Measurements from ENCODE around the gene KCNJ10. TPM values are rescaled to one million over a fixed set of nuclear protein-coding genes. Genes with fewer than 3 reads are reported as not detected.
A peak's percentile ranks its signal among the peaks of the same experiment; 100 is the strongest.
"Not testable (repeated sequence)": the region's sequence is repeated elsewhere in the genome, so short reads cannot be mapped to it uniquely, and the experiment has no call there.

Gene KCNJ10
- total RNA-seq, 1 donor from 2014 or later: not detected

DNA sequence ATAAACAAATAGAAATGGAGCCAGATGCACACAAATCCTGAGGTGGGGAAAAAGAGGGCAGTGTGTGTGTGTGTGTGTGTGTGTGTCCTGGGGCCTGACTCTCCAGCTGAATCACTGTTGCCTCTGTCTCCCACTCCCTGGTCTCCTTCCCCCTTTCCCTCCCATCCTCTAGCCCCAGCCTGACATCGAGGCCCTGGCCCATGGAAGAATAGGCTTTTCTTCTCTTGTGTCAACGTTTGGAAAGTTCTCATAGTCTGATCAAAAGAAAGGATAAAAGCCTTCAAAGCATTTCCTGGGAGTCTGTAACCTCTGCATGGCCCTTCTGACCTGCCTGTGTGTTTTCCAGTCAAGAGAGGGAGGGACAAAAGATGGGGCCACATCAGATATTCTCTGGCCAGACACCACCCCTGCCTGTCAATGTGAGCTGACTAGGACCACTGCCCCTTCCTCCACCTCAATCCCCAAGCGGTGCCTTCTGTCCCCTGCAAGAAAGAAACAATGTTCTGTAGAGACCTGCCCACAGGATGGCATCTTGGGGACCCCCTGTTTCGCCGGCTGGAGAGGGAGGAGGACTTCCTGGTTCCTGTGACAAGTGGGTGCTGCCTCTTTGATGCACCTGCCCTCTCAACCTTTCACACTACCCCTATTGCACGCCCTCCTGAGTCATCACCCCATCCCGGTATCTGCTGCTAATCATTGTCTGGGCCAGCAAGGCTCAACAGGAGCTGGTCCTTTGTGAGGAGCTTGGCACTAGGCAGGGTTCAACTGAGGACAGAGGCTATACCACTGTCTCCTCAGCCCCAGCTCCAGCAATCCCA is 16.2 kb downstream of the KCNJ10 start:
- Mint-ChIP-seq H3K27me3 (ENCODE audit: unreplicated experiment) (peaks cover 81% of the 10 kb centered on the region), H3K36me3 (ENCODE audit: unreplicated experiment) (no peaks in the 10 kb centered on the region), H3K4me3 (ENCODE audit: unreplicated experiment) (no peak overlapping the region), H3K27ac (ENCODE audit: unreplicated experiment) (no peak overlapping the region), H3K4me1 (ENCODE audit: unreplicated experiment) (no peaks in the 10 kb centered on the region), H3K9me3 (ENCODE audit: unreplicated experiment) (no peaks in the 10 kb centered on the region)
- no peak for DNase-seq (ENCODE audit: extremely low spot score, unreplicated experiment)
- TF ChIP-seq, protein P1, sequence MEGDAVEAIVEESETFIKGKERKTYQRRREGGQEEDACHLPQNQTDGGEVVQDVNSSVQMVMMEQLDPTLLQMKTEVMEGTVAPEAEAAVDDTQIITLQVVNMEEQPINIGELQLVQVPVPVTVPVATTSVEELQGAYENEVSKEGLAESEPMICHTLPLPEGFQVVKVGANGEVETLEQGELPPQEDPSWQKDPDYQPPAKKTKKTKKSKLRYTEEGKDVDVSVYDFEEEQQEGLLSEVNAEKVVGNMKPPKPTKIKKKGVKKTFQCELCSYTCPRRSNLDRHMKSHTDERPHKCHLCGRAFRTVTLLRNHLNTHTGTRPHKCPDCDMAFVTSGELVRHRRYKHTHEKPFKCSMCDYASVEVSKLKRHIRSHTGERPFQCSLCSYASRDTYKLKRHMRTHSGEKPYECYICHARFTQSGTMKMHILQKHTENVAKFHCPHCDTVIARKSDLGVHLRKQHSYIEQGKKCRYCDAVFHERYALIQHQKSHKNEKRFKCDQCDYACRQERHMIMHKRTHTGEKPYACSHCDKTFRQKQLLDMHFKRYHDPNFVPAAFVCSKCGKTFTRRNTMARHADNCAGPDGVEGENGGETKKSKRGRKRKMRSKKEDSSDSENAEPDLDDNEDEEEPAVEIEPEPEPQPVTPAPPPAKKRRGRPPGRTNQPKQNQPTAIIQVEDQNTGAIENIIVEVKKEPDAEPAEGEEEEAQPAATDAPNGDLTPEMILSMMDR (IDR thresholded peaks at IDR 0.05): no peak

- peaks cover 81% of the 10 kb centered on the region for H3K27me3 Mint-ChIP-seq (ENCODE audit: unreplicated experiment)
- no peaks in the 10 kb centered on the region for H3K36me3 Mint-ChIP-seq (ENCODE audit: unreplicated experiment)
- H3K9me3 Mint-ChIP-seq (ENCODE audit: unreplicated experiment): no peaks in the 10 kb centered on the region
- no peak overlapping the region for H3K27ac Mint-ChIP-seq (ENCODE audit: unreplicated experiment)
- no peak for DNase-seq (ENCODE audit: extremely low spot score, unreplicated experiment)
- TF ChIP-seq, protein P1 (IDR thresholded peaks at IDR 0.05): no peak
- no peaks in the 10 kb centered on the region for H3K4me1 Mint-ChIP-seq (ENCODE audit: unreplicated experiment)
- H3K4me3 Mint-ChIP-seq (ENCODE audit: unreplicated experiment): no peak overlapping the region
Observed at GRCh38 chr1:160052936-160053335, 17.0 kb downstream of the KCNJ10 start.

GRCh38 chr1:160050619-160051018 is 19.3 kb downstream of the KCNJ10 start:
- H3K27me3 Mint-ChIP-seq (ENCODE audit: unreplicated experiment): peaks cover 72% of the 10 kb centered on the region
- H3K9me3 Mint-ChIP-seq (ENCODE audit: unreplicated experiment): no peaks in the 10 kb centered on the region
- no peak overlapping the region for H3K4me3 Mint-ChIP-seq (ENCODE audit: unreplicated experiment)
- H3K36me3 Mint-ChIP-seq (ENCODE audit: unreplicated experiment): no peaks in the 10 kb centered on the region
- no peak overlapping the region for H3K27ac Mint-ChIP-seq (ENCODE audit: unreplicated experiment)
- TF ChIP-seq, protein P1 (IDR thresholded peaks at IDR 0.05): no peak
- no peak for DNase-seq (ENCODE audit: extremely low spot score, unreplicated experiment)
- peaks cover 7% of the 10 kb centered on the region for H3K4me1 Mint-ChIP-seq (ENCODE audit: unreplicated experiment)

DNA sequence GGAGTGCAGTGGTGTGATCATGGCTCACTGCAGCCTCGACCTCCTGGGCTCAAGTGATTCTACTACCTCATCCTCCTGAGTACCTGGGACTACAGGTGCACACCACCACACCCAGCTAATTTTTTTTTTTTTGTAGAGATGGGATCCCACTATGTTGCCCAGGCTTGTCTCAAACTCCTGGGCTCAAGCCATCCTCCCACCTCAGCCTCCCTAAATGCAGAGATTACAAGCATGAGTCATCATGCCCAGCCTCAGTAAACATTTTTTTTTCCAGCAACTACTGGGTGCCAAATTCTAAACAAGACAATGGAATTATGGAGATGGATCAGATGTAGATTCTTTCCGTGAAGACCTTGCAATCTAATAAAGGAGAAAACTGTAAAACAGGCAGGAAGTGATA is 19.8 kb downstream of the KCNJ10 start:
- not testable (repeated sequence) for H3K36me3 Mint-ChIP-seq (ENCODE audit: unreplicated experiment); H3K4me1 Mint-ChIP-seq (ENCODE audit: unreplicated experiment); H3K27ac Mint-ChIP-seq (ENCODE audit: unreplicated experiment); H3K9me3 Mint-ChIP-seq (ENCODE audit: unreplicated experiment); H3K4me3 Mint-ChIP-seq (ENCODE audit: unreplicated experiment)
- DNase-seq (ENCODE audit: extremely low spot score, unreplicated experiment): peak; percentile 6
- peaks cover 69% of the 10 kb centered on the region for H3K27me3 Mint-ChIP-seq (ENCODE audit: unreplicated experiment)

DNA sequence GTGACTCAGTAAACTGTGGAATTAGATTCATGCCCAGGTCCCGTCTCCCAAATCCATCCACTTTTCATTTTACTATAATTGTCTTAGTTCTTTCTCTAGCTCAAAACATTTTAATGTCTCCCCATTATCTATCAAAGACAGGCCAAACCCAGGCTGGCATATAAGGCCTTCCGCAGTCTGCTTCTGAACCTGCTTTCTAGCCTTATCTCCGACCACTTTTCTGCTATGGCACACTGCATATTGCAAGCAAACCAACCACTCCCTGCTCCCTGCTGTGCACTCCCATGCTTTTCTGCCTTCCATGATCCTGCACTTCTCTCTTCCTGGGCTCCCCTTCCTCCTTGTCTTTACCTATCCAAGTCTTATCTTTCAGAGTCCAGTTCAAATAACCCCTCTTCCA is 20.9 kb downstream of the KCNJ10 start:
- TF ChIP-seq, protein P1 (IDR thresholded peaks at IDR 0.05): no peak
- H3K9me3 Mint-ChIP-seq (ENCODE audit: unreplicated experiment): no peaks in the 10 kb centered on the region
- no peaks in the 10 kb centered on the region for H3K36me3 Mint-ChIP-seq (ENCODE audit: unreplicated experiment)
- H3K27ac Mint-ChIP-seq (ENCODE audit: unreplicated experiment): no peak overlapping the region
- DNase-seq (ENCODE audit: extremely low spot score, unreplicated experiment): peak; percentile 32
- peaks cover 7% of the 10 kb centered on the region for H3K4me1 Mint-ChIP-seq (ENCODE audit: unreplicated experiment)
- no peak overlapping the region for H3K4me3 Mint-ChIP-seq (ENCODE audit: unreplicated experiment)
- H3K27me3 Mint-ChIP-seq (ENCODE audit: unreplicated experiment): peaks cover 73% of the 10 kb centered on the region

All from osteocyte (in vitro differentiated cells).